ENCODE measurements around the gene TP53RK.
A peak's percentile ranks its signal among the peaks of the same experiment; 100 is the strongest.
"Not testable (repeated sequence)": the region's sequence is repeated elsewhere in the genome, so short reads cannot be mapped to it uniquely, and the experiment has no call there.

TP53RK gene

DNA sequence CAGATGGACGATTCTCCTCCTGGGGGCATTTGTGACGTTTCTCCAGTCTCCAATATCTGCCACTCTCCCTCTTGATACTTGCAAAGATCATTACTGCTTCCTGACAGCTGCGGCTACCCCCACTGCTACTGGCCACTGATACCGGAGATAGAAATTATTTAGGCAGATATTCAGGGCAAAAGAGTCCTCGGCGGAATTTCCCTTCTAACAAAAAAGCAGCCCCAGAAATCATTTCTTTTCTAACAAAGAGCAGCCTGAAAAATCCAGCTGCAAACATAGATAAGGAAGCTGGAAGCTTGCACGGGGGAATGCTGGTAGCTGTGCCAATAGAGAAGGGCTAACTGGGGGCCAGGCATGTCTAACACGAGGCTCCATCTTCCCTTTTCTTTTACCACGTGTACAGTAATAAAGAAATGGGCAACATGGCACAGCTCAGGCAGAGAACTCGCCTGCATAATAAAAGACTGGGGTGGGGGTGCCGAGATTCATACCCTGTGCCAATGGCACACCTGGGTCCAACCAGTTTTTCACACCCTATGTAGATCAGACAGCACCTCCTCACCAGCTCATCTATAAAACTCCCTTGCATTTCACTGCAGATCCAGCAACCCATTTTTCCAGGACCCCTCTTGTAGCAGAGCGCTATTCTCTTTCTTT is 6.1 kb downstream of the TP53RK start:
- no peak for DNase-seq (ENCODE audit: low read depth in 2 of 2)

DNA sequence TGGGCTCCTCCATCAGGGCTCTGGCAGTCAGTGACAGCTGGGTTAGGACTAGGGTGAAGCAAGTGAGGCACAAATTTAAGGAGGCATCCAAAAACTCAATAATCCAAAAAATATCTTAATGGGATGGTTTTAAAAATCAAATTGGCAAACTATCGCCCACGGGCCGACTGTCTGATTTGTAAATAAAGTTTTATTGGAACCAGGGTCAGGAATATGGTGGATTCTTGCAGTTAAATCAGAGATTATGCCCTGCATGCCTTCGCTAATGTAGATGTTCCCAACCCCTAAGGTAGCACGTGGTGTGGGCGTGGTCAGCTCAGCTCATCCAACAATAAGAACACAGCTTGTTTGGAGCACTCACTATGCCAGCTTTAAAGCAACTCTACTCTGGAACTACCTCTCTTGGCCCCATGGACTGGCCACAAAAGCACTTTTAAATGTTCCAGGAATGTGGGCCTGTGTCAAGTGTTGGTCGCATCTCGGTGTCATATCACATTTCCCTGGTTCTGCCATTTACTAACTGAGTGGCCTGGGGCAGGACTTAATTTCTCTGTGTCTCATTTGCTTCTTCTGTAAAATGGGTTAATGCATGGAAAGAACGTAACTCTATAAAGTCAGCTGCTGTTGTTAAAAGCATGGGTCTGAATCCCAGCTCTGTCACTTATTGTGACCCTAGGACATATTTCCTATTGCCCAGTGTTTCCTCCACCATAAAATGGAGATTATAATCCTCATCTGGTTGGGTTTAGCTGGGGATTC is 7.0 kb downstream of the TP53RK start:
- DNase-seq (ENCODE audit: low read depth in 2 of 2), result no peak

DNA sequence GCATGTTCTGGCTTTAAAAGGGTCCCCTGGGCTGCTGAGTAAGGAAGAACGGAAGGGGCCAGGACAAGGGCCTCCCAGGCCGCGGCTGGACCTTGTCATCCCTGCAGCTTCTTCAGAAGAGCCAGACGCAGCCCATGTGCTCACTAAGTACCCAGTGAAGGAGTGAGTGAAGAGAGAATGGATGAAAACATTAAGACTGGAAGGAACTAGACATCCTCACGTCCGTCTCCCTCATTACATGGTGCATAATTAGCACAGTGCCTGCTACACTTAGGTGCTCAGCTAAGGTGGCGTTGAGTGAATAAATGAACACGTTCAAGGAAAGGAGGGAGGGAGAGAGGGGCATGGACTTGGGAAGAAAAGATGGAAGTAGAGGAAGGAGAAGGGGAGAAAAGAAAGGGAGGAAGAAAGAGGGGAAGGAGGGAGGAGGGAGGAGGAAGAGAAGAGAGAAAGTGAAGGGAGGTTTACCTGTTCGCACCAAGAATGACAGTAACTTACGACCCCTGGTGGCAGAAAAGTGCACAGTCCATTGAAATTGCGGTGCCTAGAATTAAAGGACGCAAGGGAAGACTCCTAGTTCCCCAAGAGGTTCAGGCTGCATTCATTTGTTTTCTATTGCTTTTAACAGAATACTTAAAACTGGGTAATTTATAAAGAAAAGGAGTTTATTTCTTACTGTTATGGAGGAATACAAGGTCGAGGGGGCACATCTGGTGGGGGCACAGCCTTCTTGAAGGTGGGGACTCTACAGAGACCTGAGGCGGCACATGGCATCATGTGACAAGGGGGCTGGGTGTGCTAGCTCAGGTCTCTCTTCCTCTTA is 8.0 kb downstream of the TP53RK start:
- DNase-seq (ENCODE audit: low read depth in 2 of 2), result peak; percentile 50 to 68

DNA sequence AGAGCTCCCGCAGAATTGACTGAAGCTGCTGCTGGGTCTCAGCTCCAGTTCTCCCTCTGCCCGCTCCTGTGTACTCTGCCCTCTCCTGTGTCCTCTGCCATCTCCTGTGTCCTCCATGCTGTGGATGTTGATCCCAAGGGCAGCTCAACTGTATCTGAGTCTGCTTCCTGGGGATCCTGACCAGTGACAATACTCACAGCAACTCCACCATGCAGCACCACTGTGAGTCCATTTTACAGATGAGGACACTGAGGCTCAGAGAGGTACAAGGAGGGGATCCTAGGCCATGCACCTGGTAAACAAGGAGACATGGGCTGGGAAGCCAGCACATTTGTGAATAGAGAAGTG is 8.6 kb downstream of the TP53RK start:
- DNase-seq (ENCODE audit: low read depth in 2 of 2), result no peak

DNA sequence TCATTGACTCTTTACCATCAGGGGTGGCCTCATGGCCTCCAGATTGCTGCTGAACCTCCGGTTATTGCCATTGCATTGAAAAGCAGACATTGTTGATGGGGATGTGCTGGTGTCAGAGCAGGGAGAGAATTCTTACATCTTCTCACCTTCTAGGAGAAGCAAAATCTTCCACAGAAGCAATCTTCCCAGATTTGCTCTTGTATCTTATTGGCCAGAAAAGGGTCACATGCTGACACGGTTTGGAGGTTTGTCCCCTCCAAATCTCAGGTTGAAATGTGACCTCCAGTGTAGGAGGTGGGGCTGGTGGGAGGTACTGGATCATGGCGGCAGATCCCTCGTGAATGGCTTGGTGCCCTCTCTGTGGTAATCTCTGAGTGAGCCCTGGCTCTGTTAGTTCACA is 10.7 kb downstream of the TP53RK start:
- no peak for DNase-seq (ENCODE audit: low read depth in 2 of 2)

DNA sequence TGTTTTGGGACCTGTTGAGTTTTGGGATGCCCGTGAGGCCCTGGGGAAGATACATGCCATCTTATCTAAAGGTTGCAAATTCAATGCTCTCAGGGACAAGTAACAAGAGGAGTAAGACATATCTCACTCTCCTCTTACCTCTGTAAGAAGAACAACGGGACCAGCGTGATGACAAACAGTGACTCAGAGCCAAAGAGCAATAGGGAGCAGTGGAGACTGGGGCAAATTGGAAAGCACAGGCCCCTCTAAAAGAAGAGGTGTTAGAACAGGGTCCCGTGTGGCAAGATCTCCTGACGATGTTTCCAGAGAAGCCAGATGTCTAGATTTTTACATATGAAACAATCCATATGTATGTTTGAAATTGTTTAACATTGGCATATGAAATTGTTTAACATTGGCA is 11.6 kb downstream of the TP53RK start:
- no peak for DNase-seq (ENCODE audit: low read depth in 2 of 2)

DNA sequence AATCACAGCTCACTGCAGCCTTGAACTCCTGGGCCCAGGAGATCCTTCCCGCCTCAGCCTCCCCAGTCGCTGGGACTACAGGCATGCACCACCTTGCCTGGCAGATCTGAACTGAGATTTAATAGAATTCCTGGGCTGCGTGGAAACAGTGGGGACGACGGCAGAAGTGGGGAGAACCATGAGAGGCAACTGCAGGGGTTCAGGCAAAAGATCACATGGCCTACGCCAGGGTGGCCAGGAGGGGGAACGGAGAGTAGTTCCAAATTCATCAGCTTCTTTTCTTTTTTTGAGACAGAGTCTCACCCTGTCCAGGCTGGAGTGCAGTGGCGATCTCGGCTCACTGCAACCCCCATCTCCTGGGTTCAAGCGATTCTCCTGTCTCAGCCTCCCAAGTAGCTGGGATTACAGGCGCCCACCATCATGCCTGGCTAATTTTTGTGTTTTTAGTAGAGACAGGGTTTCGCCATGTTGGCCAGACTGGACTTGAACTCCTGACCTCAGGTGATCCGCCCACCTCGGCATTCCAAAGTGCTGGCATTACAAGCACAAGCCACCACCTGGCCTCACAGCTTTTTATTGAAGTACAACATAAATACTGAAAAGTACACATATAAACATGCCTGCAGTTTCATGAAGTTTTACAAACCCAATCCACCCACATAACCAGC is 12.5 kb downstream of the TP53RK start:
- DNase-seq (ENCODE audit: low read depth in 2 of 2), result not testable (repeated sequence)

DNA sequence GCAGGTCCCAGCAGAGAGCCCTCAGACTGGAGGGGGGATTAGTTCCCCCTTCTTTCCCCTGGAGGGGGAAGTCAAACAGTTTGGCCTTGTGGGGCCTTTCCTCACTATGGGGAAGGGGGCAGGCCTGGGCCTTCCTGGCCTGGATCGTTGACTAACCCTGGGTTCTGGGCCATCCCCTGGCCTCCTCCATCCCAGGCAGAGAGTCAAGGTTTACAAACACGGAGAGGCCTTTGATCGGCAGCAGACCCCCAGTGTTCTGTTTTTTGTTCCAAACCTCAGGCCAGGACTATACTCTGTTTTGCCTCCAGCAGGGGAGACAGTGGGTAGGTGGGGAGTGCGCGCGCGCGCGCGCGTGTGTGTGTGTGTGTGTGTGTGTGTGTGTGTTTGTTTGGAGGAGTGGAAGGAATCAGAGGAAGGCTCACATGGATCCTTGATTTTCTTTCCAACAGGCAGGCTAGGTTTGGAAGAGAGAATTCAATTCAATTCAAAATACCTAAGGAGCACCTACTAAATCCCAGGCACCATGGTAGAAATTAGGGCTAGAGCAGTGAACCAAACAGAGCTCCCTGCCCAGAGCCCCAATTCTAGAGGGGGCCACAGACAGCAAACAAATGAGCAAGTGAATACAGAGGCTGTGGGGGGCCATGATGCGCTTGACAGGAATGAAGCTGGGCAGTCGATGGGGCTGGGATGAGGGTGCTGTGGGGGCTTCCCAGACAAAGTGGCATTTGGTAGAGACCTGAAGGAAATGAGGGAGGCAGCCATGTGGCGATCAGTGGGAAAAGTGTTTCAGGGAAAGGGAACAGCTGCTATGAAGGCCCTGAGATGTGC is 14.8 kb downstream of the TP53RK start:
- DNase-seq (ENCODE audit: low read depth in 2 of 2), result no peak

DNA sequence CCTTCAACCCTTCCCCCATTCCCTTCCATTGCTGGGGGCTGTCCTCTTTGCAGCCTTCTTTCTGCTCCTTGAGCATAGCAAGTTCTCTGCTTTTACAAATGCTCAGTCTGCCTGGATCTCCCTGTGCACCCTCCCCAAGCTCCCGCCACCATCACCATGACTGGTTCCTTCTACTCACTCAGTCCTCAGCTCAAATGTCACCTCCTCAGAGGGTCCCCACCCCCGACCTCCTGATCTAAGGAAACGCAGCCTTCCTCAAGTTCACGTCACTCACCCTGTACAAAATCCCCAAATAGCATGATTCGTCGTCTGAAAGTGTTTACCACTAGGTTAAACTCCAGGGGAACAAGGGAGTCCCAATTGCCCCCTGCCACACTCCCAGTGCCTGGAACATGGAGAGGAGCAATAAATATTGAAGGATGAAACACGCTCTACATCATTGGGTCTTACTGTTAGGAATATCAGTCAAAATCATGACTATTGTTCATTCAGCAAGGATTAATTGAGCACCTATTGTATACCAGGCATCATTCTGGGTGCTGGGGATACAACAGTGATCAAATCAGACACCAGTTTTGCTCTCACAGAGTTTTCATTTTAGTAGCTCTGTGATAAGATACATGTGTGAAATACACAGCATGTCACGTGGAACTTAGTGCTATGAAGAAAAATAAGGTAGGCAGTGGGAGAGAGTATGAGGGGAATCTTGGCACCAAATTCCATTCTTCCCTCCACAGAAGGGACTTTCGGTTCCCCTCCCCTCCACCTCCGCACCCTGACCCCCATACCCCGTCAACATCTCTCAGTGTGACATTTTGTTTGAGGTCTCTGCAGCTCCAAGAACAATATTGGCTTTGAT is 15.6 kb downstream of the TP53RK start:
- no peak for DNase-seq (ENCODE audit: low read depth in 2 of 2)

DNA sequence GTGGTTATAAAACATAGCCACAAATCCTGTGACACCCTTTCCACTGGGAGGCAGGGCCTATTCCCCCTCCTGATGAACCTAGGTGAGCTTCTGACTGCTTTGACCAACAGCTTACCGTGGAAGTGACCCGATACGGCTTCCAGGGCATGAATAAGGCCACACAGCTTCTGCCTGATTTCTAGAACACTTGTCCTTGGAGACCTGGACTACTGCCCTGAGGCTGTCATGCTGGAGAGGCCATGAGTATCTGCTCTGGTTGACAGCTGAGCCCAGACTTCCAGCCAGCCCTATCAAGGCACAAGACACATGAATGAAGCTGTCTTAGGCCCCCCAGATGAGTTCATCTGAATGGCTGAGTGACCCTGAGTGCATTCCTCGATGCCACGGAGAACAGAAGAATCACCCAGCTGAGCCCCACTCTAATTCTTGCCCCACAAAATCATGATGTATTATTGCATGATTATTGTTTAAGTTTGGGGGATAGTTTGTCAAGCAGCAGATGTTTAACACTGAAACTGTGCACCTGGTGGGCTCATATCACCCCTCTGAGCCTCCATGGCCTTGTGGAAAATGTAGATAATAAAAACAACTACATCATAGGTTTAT is 16.6 kb downstream of the TP53RK start:
- no peak for DNase-seq (ENCODE audit: low read depth in 2 of 2)

DNA sequence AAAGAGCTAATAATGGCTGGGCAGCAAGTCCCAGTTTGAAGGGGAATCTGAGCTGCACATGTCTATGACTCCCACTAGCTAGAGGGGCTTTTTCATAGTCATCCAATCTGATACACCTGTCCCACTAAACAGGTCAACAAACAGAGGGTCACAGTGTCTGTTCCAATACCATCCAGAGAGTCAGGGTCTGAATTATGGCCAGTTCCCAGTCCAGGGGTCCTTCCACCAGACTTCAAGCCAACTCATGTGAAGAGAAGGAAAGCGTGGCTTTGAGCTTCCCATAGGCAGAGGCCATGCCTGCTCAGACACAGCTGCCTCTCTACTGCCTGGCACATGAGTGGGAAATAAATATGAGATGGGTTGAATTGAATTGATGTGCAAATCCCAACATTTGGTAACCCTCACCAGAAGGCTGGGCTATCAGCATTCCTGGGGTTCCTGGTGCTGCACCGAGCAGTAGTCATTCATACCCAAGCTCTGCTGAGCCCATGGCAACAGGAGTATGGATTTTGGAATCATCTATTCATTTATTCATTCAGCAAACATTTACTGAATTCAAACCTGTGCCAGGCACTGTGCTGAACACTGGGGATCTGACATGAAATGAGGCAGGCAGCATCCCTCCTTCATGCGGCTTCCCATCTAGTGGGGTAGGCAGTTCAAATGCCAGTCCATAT is 17.2 kb downstream of the TP53RK start:
- DNase-seq (ENCODE audit: low read depth in 2 of 2), result no peak

DNA sequence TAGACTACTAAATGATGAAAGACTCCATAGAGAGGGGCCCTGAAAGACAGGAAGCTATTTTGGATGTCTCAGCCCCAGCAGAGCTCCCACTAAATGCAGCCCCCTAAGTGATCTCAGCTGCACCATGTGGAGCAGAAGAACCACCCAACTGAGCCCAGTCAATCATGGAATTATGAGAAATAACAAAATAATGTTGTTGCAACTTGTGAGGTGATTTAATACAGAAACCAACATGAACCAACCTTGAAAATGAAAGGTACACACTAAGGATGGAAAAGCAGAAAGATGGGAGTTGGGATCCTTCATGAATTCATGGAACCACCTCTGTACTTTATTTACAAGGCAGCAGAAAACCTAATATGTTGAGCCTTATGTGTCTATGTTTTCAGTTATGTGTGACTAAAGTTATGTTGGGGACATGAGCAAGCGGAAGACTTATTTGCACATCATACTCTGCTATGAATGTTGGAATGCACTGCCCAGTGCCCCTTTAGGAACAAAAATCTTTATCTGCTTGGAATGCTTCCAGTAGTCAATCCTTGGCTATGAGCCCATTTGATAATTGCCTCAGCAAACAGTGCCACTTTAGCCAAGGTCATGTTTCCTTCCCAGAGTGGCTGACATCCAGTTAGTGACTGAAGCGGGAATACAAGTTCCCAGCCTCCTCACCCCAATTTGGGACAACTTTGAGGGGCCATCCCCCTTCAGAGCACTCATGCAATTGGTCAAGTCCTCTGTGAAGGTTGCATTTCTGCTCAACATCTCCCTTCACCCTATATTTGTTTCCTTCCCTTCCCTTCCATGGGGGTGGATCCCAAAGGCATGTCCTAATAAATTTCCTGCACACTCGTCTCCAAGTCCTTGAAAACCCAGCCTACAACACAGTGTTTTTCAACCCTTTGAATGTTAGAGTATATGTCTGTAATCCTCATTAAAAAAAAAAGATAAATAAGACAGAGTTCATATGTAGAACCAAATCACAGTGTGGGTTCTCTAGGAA is 18.4 kb downstream of the TP53RK start:
- DNase-seq (ENCODE audit: low read depth in 2 of 2), result no peak

DNA sequence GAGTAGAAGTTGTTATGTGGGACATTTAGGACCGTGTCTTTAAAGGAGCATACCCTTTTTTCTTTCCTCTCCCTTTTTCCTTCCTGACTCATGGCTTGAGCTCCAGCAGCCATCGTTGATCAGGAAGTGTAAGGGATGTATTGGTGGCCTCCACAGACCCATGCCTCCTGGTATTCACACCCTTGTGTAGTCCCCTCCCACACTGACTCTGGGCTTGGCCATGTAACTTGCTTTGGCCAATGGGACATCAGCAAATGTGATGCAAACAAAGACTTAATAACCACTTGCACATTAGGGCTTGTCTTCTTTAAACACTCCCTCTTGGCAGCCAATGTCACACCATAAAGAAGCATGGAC is 19.0 kb downstream of the TP53RK start:
- no peak for DNase-seq (ENCODE audit: low read depth in 2 of 2)

DNA sequence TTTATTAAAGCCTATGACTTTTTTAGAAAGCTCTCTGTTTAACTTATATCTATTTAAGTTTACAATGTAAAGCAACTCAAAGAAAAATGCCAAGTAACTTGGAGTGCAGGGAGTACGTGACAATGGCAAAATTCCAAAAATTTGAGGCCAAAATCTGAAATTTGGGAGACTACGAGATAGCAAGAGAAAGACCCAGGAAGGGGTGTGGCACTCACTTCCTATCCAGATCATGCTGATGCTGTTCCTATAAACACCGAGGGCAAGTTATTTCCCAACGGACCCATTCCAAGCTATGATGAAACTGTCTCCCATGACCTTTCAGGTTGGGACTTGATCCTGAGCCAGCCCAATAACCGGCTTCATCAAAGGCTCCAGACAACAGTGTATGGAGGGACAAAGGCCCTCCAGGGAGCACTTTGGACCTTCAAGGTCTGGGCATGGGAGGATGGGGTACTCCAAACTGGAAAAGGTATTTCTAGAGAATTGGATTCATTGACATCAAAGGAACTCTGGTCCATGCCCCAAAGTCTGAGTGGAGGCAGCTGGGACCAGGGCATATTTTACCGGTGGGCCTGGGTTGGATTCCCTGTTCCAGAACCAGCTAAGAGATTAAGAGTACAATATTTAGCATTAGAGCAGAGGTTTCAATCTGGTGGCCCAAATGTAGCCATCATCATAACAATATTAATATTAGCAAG is 22.3 kb downstream of the TP53RK start:
- DNase-seq (ENCODE audit: low read depth in 2 of 2), result no peak

DNA sequence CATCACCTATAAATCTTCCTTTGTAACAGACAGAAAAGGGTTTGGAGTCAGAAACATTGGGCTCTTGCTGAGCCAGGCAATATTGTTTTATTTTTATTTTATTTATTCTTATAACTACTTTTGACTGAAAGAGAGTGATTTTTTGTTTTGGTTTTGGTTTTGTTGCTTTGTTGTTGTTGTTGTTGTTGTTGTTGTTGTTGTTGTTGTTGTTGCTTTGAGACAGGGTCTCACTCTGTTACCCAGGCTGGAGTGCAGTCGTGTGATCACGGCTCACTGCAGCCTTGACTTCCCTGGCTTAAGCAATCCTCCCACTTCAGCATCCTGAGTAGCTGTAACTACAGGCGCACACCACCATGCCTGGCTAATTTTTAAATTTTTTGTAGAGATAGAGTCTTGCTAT is 22.9 kb downstream of the TP53RK start:
- no peak for DNase-seq (ENCODE audit: low read depth in 2 of 2)

DNA sequence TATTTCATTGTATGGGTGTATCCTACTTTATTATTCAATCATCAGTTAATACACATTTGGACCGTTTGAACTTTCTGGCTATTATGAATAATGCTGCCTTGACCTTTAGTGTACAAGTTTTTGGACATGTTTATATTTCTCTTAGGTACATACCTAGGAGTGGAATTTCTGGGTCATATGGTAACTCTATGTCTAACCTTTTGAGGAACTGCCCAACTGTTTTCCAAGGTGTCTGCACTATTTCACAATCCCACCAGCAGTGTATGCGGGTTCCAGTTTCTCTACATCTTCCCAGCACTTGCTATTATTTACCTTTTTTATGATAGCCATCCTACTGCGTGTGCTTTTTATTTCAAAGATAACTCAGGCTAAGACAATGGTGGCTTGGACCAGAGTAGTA is 23.6 kb downstream of the TP53RK start:
- no peak for DNase-seq (ENCODE audit: low read depth in 2 of 2)

DNA sequence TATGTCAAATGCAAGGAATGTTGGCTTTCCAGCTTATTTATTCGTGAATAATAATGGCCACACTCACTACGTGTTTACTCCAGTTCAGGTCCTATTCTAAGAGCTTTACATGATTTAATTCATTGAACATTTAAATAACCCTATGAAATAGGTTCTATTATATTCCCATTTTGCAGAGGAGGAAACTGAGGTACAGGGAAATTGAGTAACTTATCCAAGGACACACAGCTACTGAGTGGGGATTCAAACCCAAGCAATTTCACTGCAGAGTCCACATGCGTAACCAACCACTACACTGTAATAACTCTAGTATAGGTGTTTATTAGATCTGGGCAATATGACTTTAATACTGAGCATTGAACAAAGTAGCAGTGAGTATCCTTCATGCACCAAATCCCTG is 25.7 kb downstream of the TP53RK start:
- no peak for DNase-seq (ENCODE audit: low read depth in 2 of 2)

DNA sequence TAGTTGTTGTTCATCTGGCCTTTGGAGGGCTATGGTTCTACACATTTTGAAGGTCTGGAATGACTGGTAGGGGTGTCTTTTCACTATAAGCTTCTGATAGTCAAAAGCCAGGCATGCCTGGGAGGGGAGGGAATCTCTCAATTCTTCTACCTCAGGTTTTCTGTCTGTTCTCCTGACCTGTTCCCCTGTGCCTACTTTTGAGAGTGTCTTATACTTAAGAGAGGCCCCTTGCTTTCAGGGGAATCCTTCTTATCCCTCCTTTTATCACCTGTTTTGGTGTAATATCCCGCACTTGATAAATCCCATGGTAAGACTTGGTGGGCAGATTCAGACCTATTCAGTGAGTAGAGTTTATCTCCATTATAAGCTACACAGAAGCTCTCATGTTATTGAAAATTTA is 27.6 kb downstream of the TP53RK start:
- no peak for DNase-seq (ENCODE audit: low read depth in 2 of 2)

Data from stimulated activated CD4-positive, alpha-beta T cell treated with anti-CD3 and anti-CD28 coated beads, Interleukin-12 subunit alpha, Interleukin-12 subunit beta, amount 100 ng/mL, for 24 hours (primary cell).